MCF 10A (cell line): ENCODE data around the gene PFDN5. TPM values are rescaled to one million over a fixed set of nuclear protein-coding genes. Genes with fewer than 3 reads are reported as not detected.
A peak's percentile ranks its signal among the peaks of the same experiment; 100 is the strongest.

Source experiments
- BruUV-seq: library from RNA; stranded (reverse); fragments of 400-500 nt; replicated peaks from 2 replicates; lab custom pipeline; 2021; lab: Mats Ljungman, UMichigan
- CTCF ChIA-PET: fragments of 300-600 bp; sonication (Branson Sonifier 250); formaldehyde crosslinking; extraction: SDS; loops from one replicate; lab custom pipeline; 2021; ENCODE audit warnings: antibody characterized with exemption, inconsistent platforms; lab: Yijun Ruan, JAX
- POLR2A ChIA-PET: fragments of 300-600, 350-650 bp; sonication (Branson Sonifier 250); formaldehyde crosslinking; extraction: SDS; loops from one replicate; lab custom pipeline; 2020; ENCODE audit warnings: antibody characterized with exemption, inconsistent platforms; lab: Yijun Ruan, JAX
- DNase-seq: peaks from one replicate; pipeline ENCODE4 v3.0.0-alpha.2; 2018; ENCODE audit not compliant: unreplicated experiment
- H3K27ac Mint-ChIP-seq: one replicate; pipeline ENCODE4 v1.8.0; 2022; ENCODE audit warnings: mild to moderate bottlenecking, low read depth, mixed read lengths; ENCODE audit not compliant: unreplicated experiment
- H3K27me3 Mint-ChIP-seq: one replicate; pipeline ENCODE4 v1.8.0; 2022; ENCODE audit warnings: mixed read lengths; ENCODE audit not compliant: insufficient read depth, unreplicated experiment
- H3K36me3 Mint-ChIP-seq: one replicate; pipeline ENCODE4 v1.8.0; 2022; ENCODE audit warnings: mild to moderate bottlenecking, moderate library complexity, mixed read lengths; ENCODE audit not compliant: insufficient read depth, unreplicated experiment
- H3K4me1 Mint-ChIP-seq: one replicate; pipeline ENCODE4 v1.8.0; 2022; ENCODE audit warnings: mixed read lengths; ENCODE audit not compliant: insufficient read depth, unreplicated experiment
- H3K4me3 Mint-ChIP-seq: one replicate; pipeline ENCODE4 v1.8.0; 2022; ENCODE audit warnings: mild to moderate bottlenecking, moderate library complexity, mixed read lengths; ENCODE audit not compliant: unreplicated experiment
- H3K9me3 Mint-ChIP-seq: one replicate; pipeline ENCODE4 v1.8.0; 2022; ENCODE audit warnings: mixed read lengths; ENCODE audit not compliant: unreplicated experiment
- intact Hi-C: fragments of 100-400 bp; cut with micrococcal nuclease; formaldehyde crosslinking; loops from 2 replicates; pipeline ENCODE4 v1.14.1; 2022
- total RNA-seq: library from RNA; stranded (reverse); gene quantifications from 2 replicates; pipeline ENCODE4 v1.2.3, GENCODE V29; 2022
- TF ChIP-seq, protein P1 (sequence below): fragments of 200-600 bp; IDR thresholded peaks from one replicate; pipeline ENCODE4 v1.8.0; 2022; ENCODE audit warnings: antibody characterized with exemption, mild to moderate bottlenecking; ENCODE audit not compliant: unreplicated experiment

PFDN5 gene
- total RNA-seq, 1 experiment from 2014 or later, result 205 TPM

DNA sequence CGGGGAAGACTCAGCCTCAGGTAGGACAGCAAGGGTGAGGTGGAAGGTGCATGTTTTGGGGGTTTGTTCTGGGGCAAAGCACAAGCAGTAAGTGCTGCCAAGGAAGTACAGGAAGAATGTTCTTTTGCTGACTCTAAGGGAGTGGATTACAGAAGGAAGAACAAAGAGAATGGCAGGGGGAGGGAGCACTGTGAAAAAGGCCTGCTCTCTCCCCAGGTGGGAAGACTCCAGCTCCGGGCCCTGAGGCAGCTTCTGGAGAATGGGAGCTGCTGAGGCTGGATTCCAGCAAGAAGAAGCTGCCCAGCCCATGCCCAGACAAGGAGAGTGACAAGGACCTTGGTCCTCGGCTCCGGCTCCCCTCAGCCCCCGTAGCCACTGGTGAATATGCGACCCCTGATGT is 7.0 kb upstream of the PFDN5 start:
- TF ChIP-seq, protein P1, sequence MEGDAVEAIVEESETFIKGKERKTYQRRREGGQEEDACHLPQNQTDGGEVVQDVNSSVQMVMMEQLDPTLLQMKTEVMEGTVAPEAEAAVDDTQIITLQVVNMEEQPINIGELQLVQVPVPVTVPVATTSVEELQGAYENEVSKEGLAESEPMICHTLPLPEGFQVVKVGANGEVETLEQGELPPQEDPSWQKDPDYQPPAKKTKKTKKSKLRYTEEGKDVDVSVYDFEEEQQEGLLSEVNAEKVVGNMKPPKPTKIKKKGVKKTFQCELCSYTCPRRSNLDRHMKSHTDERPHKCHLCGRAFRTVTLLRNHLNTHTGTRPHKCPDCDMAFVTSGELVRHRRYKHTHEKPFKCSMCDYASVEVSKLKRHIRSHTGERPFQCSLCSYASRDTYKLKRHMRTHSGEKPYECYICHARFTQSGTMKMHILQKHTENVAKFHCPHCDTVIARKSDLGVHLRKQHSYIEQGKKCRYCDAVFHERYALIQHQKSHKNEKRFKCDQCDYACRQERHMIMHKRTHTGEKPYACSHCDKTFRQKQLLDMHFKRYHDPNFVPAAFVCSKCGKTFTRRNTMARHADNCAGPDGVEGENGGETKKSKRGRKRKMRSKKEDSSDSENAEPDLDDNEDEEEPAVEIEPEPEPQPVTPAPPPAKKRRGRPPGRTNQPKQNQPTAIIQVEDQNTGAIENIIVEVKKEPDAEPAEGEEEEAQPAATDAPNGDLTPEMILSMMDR, result no peak
- ChIA-PET POLR2A (interaction anchor here (0.6 to 1.2 kb wide), 3 partner anchors 69 to 227 kb away, joined by 3 to 5 read pairs (median 3); no protein-coding TSS in a partner anchor), CTCF (interaction anchor here (0.6 to 14.9 kb wide), 24 partner anchors 9 to 404 kb away, joined by 3 to 275 read pairs (median 5); partner anchors contain the start of genes AAAS and ESPL1)
- no peak overlapping the region for H3K4me3 Mint-ChIP-seq
- no peaks in the 10 kb centered on the region for H3K9me3 Mint-ChIP-seq
- peak overlapping the region; percentile 24 for H3K27ac Mint-ChIP-seq
- peaks cover 6% of the 10 kb centered on the region for H3K4me1 Mint-ChIP-seq
- intact Hi-C loops, result no loop called here
- H3K27me3 Mint-ChIP-seq, result no peaks in the 10 kb centered on the region
- no TSS peak for BruUV-seq
- no peak for DNase-seq
- H3K36me3 Mint-ChIP-seq, result peaks cover 19% of the 10 kb centered on the region

DNA sequence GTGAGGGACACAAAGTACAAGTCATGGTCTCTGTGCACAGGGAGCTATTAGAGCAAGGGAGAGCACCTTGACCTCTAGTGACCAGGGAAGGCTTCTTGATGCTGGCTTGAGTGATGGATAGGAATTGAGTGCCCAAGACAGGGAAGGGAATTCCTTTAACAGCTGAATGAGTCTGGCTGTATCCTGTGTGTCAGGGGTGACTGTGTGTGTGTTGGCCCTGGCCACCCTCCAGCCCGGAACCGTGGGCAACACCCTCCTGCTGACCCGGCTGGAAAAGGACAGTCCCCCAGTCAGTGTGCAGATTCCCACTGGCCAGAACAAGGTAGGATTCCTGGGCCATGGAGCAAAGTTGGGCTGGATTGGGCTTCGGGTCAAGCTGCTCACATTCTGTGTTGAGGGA is 5.5 kb upstream of the PFDN5 start:
- Mint-ChIP-seq H3K9me3 (no peaks in the 10 kb centered on the region), H3K4me1 (peaks cover 8% of the 10 kb centered on the region), H3K36me3 (peaks cover 17% of the 10 kb centered on the region), H3K4me3 (no peak overlapping the region), H3K27me3 (no peaks in the 10 kb centered on the region), H3K27ac (no peak overlapping the region)
- intact Hi-C loops, result no loop called here
- ChIA-PET CTCF (interaction anchor here (0.7 to 14.9 kb wide), 11 partner anchors 21 to 224 kb away, joined by 3 to 275 read pairs (median 5); partner anchors contain the start of genes AAAS, ESPL1 and ITGB7), POLR2A (interaction anchor here (0.6 kb wide), 1 partner anchor 97 kb away, joined by 4 read pairs; no protein-coding TSS in a partner anchor)
- TF ChIP-seq, protein P1, result no peak
- no peak for DNase-seq
- no TSS peak for BruUV-seq

DNA sequence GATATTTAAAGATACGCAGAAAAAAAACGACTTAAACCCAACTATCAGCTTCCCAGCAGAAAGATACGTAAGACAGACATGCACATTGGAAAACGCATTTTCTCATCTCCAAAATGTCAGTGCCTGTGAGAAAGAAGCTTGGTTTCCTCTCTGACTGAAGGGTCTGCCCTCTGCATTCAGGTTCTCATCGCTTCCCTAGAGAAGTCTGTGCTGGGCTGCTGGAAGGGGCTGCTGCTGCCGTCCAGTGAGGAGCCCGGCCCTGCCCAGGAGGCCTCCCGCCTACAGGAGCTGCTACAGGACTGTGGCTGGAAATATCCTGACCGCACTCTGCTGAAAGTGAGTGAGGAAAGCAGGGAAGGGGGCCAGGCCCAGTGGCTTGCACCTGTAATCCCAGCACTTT is 4.7 kb upstream of the PFDN5 start:
- POLR2A ChIA-PET, result interaction anchor here (0.7 kb wide), 1 partner anchor 158 kb away, joined by 3 read pairs; no protein-coding TSS in a partner anchor
- CTCF ChIA-PET, result interaction anchor here (0.8 to 14.9 kb wide), 7 partner anchors 22 to 236 kb away, joined by 3 to 275 read pairs (median 5); partner anchors contain the start of genes AAAS, ESPL1 and ITGB7
- Mint-ChIP-seq H3K27me3 (no peaks in the 10 kb centered on the region), H3K9me3 (no peaks in the 10 kb centered on the region), H3K27ac (no peak overlapping the region), H3K36me3 (peaks cover 14% of the 10 kb centered on the region), H3K4me3 (no peak overlapping the region), H3K4me1 (peaks cover 11% of the 10 kb centered on the region)
- no TSS peak for BruUV-seq
- DNase-seq, result no peak
- TF ChIP-seq, protein P1, result no peak
- intact Hi-C loops, result no loop called here

GRCh38 chr12:53292426-53292825 is 2.9 kb upstream of the PFDN5 start:
- H3K4me1 Mint-ChIP-seq, result peaks cover 12% of the 10 kb centered on the region
- CTCF ChIA-PET, result interaction anchor here (0.5 to 14.9 kb wide), 7 partner anchors 9 to 226 kb away, joined by 3 to 275 read pairs (median 4); no protein-coding TSS in a partner anchor
- no peaks in the 10 kb centered on the region for H3K27me3 Mint-ChIP-seq

More at GRCh38 chr12:53292426-53292825, 2.9 kb upstream of the PFDN5 start:
- TF ChIP-seq, protein P1, result no peak
- POLR2A ChIA-PET, result interaction anchor here (1.1 kb wide), 2 partner anchors 87 to 214 kb away, joined by 3 read pairs; partner anchors contain the start of genes SP1 and SPRYD3
- Mint-ChIP-seq H3K36me3 (peaks cover 19% of the 10 kb centered on the region), H3K4me3 (no peak overlapping the region), H3K9me3 (no peaks in the 10 kb centered on the region), H3K27ac (no peak overlapping the region)
- no TSS peak for BruUV-seq
- intact Hi-C loops, result no loop called here
- no peak for DNase-seq
